GM23338 (cell line): ENCODE data around the gene GPANK1. TPM values are rescaled to one million over a fixed set of nuclear protein-coding genes. Genes with fewer than 3 reads are reported as not detected.

Experiments
- ATAC-seq: fragments of 200-7000 bp; cut with Tn5 transposase; 3 replicates; pipeline ENCODE4 v1.9.1; 2020
- DNase-seq: peaks from one replicate; pipeline ENCODE4 v3.0.0-alpha.2; 2015; ENCODE audit warnings: low spot score
- H2AFZ ChIP-seq: fragments of 200-600 bp; sonication (generic); 2 replicates; pipeline ENCODE4 v1.8.0; 2016; ENCODE audit warnings: antibody characterized with exemption, mild to moderate bottlenecking, moderate library complexity
- H3F3A ChIP-seq: fragments of 200-600 bp; sonication (generic); replicated peaks from 2 replicates; pipeline ENCODE4 v1.8.0; 2017; ENCODE audit warnings: antibody characterized with exemption, mixed run types, low read depth
- H3K27ac ChIP-seq: fragments of 200-600 bp; sonication (generic); 2 replicates; pipeline ENCODE4 v1.6.1; 2016; ENCODE audit warnings: low read depth
- H3K27me3 ChIP-seq: fragments of 200-600 bp; sonication (generic); 2 replicates; pipeline ENCODE4 v1.8.0; 2016; ENCODE audit warnings: mild to moderate bottlenecking, mixed run types, moderate library complexity; ENCODE audit not compliant: insufficient read depth
- H3K36me3 ChIP-seq: fragments of 200-600 bp; sonication (generic); 2 replicates; pipeline ENCODE4 v1.8.0; 2016; ENCODE audit warnings: mild to moderate bottlenecking; ENCODE audit not compliant: insufficient read depth
- H3K4me1 ChIP-seq: fragments of 200-600 bp; sonication (generic); 2 replicates; pipeline ENCODE4 v1.8.0; 2016; ENCODE audit warnings: mild to moderate bottlenecking, moderate library complexity; ENCODE audit not compliant: insufficient read depth
- H3K4me2 ChIP-seq: fragments of 200-600 bp; sonication (generic); 2 replicates; pipeline ENCODE4 v1.7.1; 2017; ENCODE audit warnings: mixed run types
- H3K4me3 ChIP-seq: fragments of 200-600 bp; sonication (generic); 2 replicates; pipeline ENCODE4 v1.6.1; 2016; ENCODE audit warnings: mixed run types
- H3K79me2 ChIP-seq: fragments of 200-600 bp; sonication (generic); replicated peaks from 2 replicates; pipeline ENCODE4 v1.8.0; 2017; ENCODE audit warnings: mild to moderate bottlenecking; ENCODE audit not compliant: insufficient read depth
- H3K9me2 ChIP-seq: fragments of 200-600 bp; sonication (generic); 2 replicates; pipeline ENCODE4 v1.8.0; 2017; ENCODE audit not compliant: insufficient read depth
- H4K20me1 ChIP-seq: fragments of 200-600 bp; sonication (generic); replicated peaks from 2 replicates; pipeline ENCODE4 v1.8.0; 2017; ENCODE audit warnings: mild to moderate bottlenecking; ENCODE audit not compliant: insufficient read depth
- H3K27ac Mint-ChIP-seq: 2 replicates; pipeline ENCODE4 v1.8.0; 2020; ENCODE audit warnings: inconsistent platforms, mild to moderate bottlenecking, moderate library complexity, mixed read lengths
- H3K27me3 Mint-ChIP-seq: 3 replicates; pipeline ENCODE4 v1.8.0; 2022; ENCODE audit warnings: low read depth, mild to moderate bottlenecking, moderate library complexity, mixed read lengths, inconsistent platforms; ENCODE audit not compliant: insufficient read depth, poor library complexity
- H3K36me3 Mint-ChIP-seq: 3 replicates; pipeline ENCODE4 v1.8.0; 2021; ENCODE audit warnings: low read depth, mild to moderate bottlenecking, inconsistent platforms, moderate library complexity, mixed read lengths
- H3K4me1 Mint-ChIP-seq: 3 replicates; pipeline ENCODE4 v1.8.0; 2020; ENCODE audit warnings: mild to moderate bottlenecking, inconsistent platforms, mixed read lengths
- H3K4me3 Mint-ChIP-seq: 3 replicates; pipeline ENCODE4 v1.8.0; 2021; ENCODE audit warnings: moderate library complexity, mild to moderate bottlenecking, inconsistent platforms, mixed read lengths
- H3K9me3 Mint-ChIP-seq: 3 replicates; pipeline ENCODE4 v1.8.0; 2020; ENCODE audit warnings: moderate library complexity, mild to moderate bottlenecking, inconsistent platforms, mixed read lengths
- CREB1 ChIP-seq: fragments of 250-450 bp; sonication (Bioruptor Pico); IDR thresholded peaks from 2 replicates; pipeline ENCODE4 v1.5.0; 2020; ENCODE audit warnings: low read depth, mild to moderate bottlenecking, moderate library complexity
- CTCF ChIP-seq, 2 experiments: fragments of 200-600 bp in 1 of 2; sonication (generic) in 1 of 2; conservative IDR thresholded peaks; 2 replicates each; pipeline versions ENCODE4 v1.5.1 to v1.6.1; 2016 to 2017; ENCODE audit warnings: antibody characterized with exemption in 2 of 2, low read depth in 2 of 2, mild to moderate bottlenecking in 2 of 2, moderate library complexity in 1 of 2
- ETS1 ChIP-seq: IDR thresholded peaks from 2 replicates; pipeline ENCODE4 v1.6.1; 2016; ENCODE audit warnings: antibody characterized with exemption
- EZH2 ChIP-seq: fragments of 200-600 bp; sonication (generic); IDR thresholded peaks from one replicate; pipeline ENCODE4 v1.8.0; 2017; ENCODE audit warnings: antibody characterized with exemption, mild to moderate bottlenecking, low read depth; ENCODE audit not compliant: unreplicated experiment
- EZH2phosphoT487 ChIP-seq: fragments of 200-600 bp; sonication (generic); IDR thresholded peaks from one replicate; pipeline ENCODE4 v1.8.1; 2018; ENCODE audit warnings: antibody characterized with exemption; ENCODE audit not compliant: unreplicated experiment
- JUNB ChIP-seq: IDR thresholded peaks from one replicate; pipeline ENCODE4 v1.6.1; 2016; ENCODE audit warnings: antibody characterized with exemption; ENCODE audit not compliant: unreplicated experiment
- NANOG ChIP-seq: IDR thresholded peaks from 2 replicates; pipeline ENCODE4 v1.6.1; 2016; ENCODE audit warnings: antibody characterized with exemption, borderline replicate concordance
- POLR2AphosphoS5 ChIP-seq: IDR thresholded peaks from 2 replicates; pipeline ENCODE4 v1.6.1; 2016; ENCODE audit warnings: antibody characterized with exemption, low read depth
- REST ChIP-seq: IDR thresholded peaks from one replicate; pipeline ENCODE4 v1.6.1; 2018; ENCODE audit warnings: antibody characterized with exemption; ENCODE audit not compliant: unreplicated experiment
- STAT1 ChIP-seq: IDR thresholded peaks from one replicate; pipeline ENCODE4 v1.6.1; 2016; ENCODE audit warnings: antibody characterized with exemption; ENCODE audit not compliant: unreplicated experiment
- ZNF114 ChIP-seq: fragments of 250-450 bp; sonication (Bioruptor Pico); IDR thresholded peaks from 2 replicates; pipeline ENCODE4 v1.5.0; 2020; ENCODE audit warnings: mild to moderate bottlenecking, moderate library complexity
- ZNF331 ChIP-seq: fragments of 250-450 bp; sonication (Bioruptor Pico); IDR thresholded peaks from 2 replicates; pipeline ENCODE4 v1.5.0; 2020; ENCODE audit warnings: low read depth, mild to moderate bottlenecking, moderate library complexity
- ZNF462 ChIP-seq: fragments of 250-450 bp; sonication (Bioruptor Pico); IDR thresholded peaks from 2 replicates; pipeline ENCODE4 v1.5.0; 2020; ENCODE audit warnings: mild to moderate bottlenecking, moderate library complexity
- polyA plus RNA-seq: library from polyadenylated mRNA; unstranded; fragments of >200 nt; fragmentation: Nextera tagmentation; extraction: Ambion mirVana; gene quantifications from 2 replicates; pipeline ENCODE4 v1.2.1, GENCODE V29; 2016
- total RNA-seq: library from RNA; depleted of rRNA; stranded (reverse); fragments of >200 nt; shearing (Covaris generic); gene quantifications from 2 replicates; pipeline ENCODE4 v1.2.3, GENCODE V29; 2014

Gene GPANK1
- total and polyA plus RNA-seq, 2 experiments from 2014 or later = 27.1 to 49.2 TPM

GRCh38 chr6:31676322-31676903 lies 11.6 kb upstream of the GPANK1 start:
- peaks cover 6% of the 10 kb centered on the region for H3K27me3 ChIP-seq
- H3K9me3 Mint-ChIP-seq = no peaks in the 10 kb centered on the region; the same call in 2 of the 3 replicates
- ATAC-seq (no peak), DNase-seq (no peak)
- H3K27ac ChIP-seq = no peak overlapping the region
- H4K20me1 ChIP-seq = no peaks in the 10 kb centered on the region; the same call in 1 of the 2 replicates
- H3K4me3 Mint-ChIP-seq = no peak overlapping the region; the same call in 2 of the 3 replicates
- no peak overlapping the region for H3K27ac Mint-ChIP-seq
- peaks cover 1% of the 10 kb centered on the region; the same call in 1 of the 2 replicates for H3K36me3 ChIP-seq
- H3K27me3 Mint-ChIP-seq = peaks cover 28% of the 10 kb centered on the region
- H3K36me3 Mint-ChIP-seq = peaks cover 19% of the 10 kb centered on the region
- TF ChIP-seq EZH2phosphoT487 (no peak), NANOG (no peak), STAT1 (no peak), ZNF114 (CRISPR knock-in tag) (no peak), JUNB (no peak), CTCF (conservative IDR thresholded peaks at IDR 0.05; ENCODE audit: low read depth in 2 of 2) (no peak), ETS1 (no peak), ZNF331 (CRISPR knock-in tag) (no peak), CREB1 (CRISPR knock-in tag) (no peak), EZH2 (no peak), REST (no peak), ZNF462 (CRISPR knock-in tag) (no peak), POLR2AphosphoS5 (no peak)
- no peak overlapping the region for H3K4me2 ChIP-seq
- H2AFZ ChIP-seq = no peak overlapping the region
- H3K9me2 ChIP-seq = no peaks in the 10 kb centered on the region
- no peaks in the 10 kb centered on the region for H3K4me1 ChIP-seq
- no peak overlapping the region for H3K4me3 ChIP-seq
- H3F3A ChIP-seq = peaks cover 5% of the 10 kb centered on the region; the same call in 1 of the 2 replicates
- H3K79me2 ChIP-seq = no peaks in the 10 kb centered on the region
- H3K4me1 Mint-ChIP-seq = peaks cover 10% of the 10 kb centered on the region
